ENCODE results near the gene MKRN1. TPM values are rescaled to one million over a fixed set of nuclear protein-coding genes. Genes with fewer than 3 reads are reported as not detected.

The MKRN1 gene
- total and polyA plus RNA-seq, 4 donors = 46.9 to 104 (median 62.0) TPM

DNA sequence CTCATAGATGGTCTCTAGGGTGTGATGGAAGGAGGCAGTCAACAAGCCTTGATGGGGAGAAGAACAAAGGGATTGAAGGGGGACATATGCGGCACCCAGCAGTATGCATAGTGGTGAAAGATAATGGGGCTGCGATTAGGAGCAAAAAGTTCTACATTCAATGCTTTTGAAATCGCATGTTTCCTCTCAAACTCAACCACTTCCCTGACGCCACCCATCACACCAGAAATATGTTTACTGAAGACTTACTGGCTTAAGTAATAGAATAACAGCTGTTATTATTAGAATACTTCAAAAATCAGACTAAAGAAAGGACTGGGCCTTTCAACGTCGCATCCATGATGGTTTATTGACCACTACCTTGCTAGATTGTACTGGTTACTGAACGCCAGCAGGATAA, 31.5 kb downstream of the MKRN1 start:
- peaks cover 0 to 5% (median 0%) of the 10 kb centered on the region in 5 donors for H3K4me1 ChIP-seq (ENCODE audit: control insufficient read depth in 5 of 5, insufficient read depth in 5 of 5, low read length in 5 of 5)
- no peaks in the 10 kb centered on the region for H3K36me3 ChIP-seq (ENCODE audit: control insufficient read depth in 4 of 4, insufficient read depth in 4 of 4, low read length in 4 of 4)
- H3K27me3 ChIP-seq (ENCODE audit: control insufficient read depth in 3 of 3, insufficient read depth in 3 of 3, low read length in 2 of 3) = no peaks in the 10 kb centered on the region
- no peak overlapping the region for H3K9ac ChIP-seq (ENCODE audit: insufficient read depth in 1 of 2, low read length in 2 of 2)
- no peak overlapping the region for H3K27ac ChIP-seq (ENCODE audit: low read depth in 1 of 2, low read length in 1 of 2)
- ATAC-seq (ENCODE audit: insufficient read depth, low FRiP score) (no peak), DNase-seq (no peak)
- H3K4me3 ChIP-seq = no peak overlapping the region
- TF ChIP-seq, protein P1, sequence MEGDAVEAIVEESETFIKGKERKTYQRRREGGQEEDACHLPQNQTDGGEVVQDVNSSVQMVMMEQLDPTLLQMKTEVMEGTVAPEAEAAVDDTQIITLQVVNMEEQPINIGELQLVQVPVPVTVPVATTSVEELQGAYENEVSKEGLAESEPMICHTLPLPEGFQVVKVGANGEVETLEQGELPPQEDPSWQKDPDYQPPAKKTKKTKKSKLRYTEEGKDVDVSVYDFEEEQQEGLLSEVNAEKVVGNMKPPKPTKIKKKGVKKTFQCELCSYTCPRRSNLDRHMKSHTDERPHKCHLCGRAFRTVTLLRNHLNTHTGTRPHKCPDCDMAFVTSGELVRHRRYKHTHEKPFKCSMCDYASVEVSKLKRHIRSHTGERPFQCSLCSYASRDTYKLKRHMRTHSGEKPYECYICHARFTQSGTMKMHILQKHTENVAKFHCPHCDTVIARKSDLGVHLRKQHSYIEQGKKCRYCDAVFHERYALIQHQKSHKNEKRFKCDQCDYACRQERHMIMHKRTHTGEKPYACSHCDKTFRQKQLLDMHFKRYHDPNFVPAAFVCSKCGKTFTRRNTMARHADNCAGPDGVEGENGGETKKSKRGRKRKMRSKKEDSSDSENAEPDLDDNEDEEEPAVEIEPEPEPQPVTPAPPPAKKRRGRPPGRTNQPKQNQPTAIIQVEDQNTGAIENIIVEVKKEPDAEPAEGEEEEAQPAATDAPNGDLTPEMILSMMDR (IDR thresholded peaks at IDR 0.05; ENCODE audit: control extremely low read depth, extremely low read depth) = no peak
- 68 to 87% methylated on average over 7 of the region's 7 CpGs for WGBS, 2 donors
- H3K9me3 ChIP-seq (ENCODE audit: control insufficient read depth in 4 of 4, insufficient read depth in 3 of 4, low read length in 3 of 4) = no peaks in the 10 kb centered on the region

DNA sequence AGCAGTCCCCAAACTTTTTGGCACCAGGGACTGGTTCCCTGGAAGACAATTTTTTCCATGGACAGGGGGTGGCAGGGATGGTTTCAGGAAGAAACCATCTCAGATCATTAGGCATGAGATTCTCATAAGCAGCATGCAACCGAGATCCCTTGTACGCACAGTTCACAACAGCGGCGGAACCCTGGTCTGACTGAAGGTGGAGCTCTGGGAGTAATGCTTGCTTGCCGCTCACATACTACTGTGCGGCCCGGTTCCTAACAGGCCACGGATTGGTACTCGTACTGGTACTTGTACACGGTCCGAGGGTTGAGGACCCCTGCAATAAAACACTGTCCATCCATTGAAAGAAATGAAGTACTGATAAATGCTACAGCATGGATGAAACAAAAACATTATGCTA, 32.8 kb downstream of the MKRN1 start:
- H3K4me3 ChIP-seq = no peak overlapping the region
- H3K4me1 ChIP-seq (ENCODE audit: control insufficient read depth in 5 of 5, insufficient read depth in 5 of 5, low read length in 5 of 5) = peaks cover 0 to 5% (median 0%) of the 10 kb centered on the region in 5 donors
- H3K9me3 ChIP-seq (ENCODE audit: control insufficient read depth in 4 of 4, insufficient read depth in 3 of 4, low read length in 3 of 4) = no peaks in the 10 kb centered on the region
- no peak overlapping the region for H3K27ac ChIP-seq (ENCODE audit: low read depth in 1 of 2, low read length in 1 of 2)
- no peaks in the 10 kb centered on the region for H3K36me3 ChIP-seq (ENCODE audit: control insufficient read depth in 4 of 4, insufficient read depth in 4 of 4, low read length in 4 of 4)
- no peak for ATAC-seq (ENCODE audit: insufficient read depth, low FRiP score)
- TF ChIP-seq, protein P1 (IDR thresholded peaks at IDR 0.05; ENCODE audit: control extremely low read depth, extremely low read depth) = no peak
- 89 to 97% methylated on average over 11 of the region's 11 CpGs for WGBS, 2 donors
- no peaks in the 10 kb centered on the region for H3K27me3 ChIP-seq (ENCODE audit: control insufficient read depth in 3 of 3, insufficient read depth in 3 of 3, low read length in 2 of 3)
- no peak overlapping the region for H3K9ac ChIP-seq (ENCODE audit: insufficient read depth in 1 of 2, low read length in 2 of 2)
- DNase-seq = no peak

DNA sequence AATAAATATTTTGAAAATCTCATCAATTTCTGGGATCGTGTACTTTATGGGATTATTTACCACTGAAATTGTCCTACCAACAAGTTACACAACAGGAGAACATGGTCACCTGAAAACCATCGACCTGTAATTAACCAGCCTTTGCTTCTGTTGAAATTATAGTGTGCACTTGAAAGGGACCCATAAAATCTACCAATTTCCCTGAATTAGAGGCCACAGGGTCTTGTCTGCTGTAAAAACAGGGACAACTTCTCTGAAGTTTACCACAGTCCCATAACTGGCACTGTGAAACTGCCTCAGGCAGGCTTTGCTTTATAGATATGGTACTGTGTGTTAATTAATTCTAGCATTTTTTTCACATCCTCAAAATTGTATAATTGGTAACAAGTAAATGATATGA, 37.8 kb downstream of the MKRN1 start:
- DNase-seq = no peak
- no peaks in the 10 kb centered on the region for H3K4me1 ChIP-seq (ENCODE audit: control insufficient read depth in 5 of 5, insufficient read depth in 5 of 5, low read length in 5 of 5)
- no peak for ATAC-seq (ENCODE audit: insufficient read depth, low FRiP score)
- H3K4me3 ChIP-seq = no peak overlapping the region
- H3K27me3 ChIP-seq (ENCODE audit: control insufficient read depth in 3 of 3, insufficient read depth in 3 of 3, low read length in 2 of 3) = no peaks in the 10 kb centered on the region
- H3K36me3 ChIP-seq (ENCODE audit: control insufficient read depth in 4 of 4, insufficient read depth in 4 of 4, low read length in 4 of 4) = no peaks in the 10 kb centered on the region
- 88 to 95% methylated on average over 2 of the region's 2 CpGs for WGBS, 2 donors
- H3K27ac ChIP-seq (ENCODE audit: low read depth in 1 of 2, low read length in 1 of 2) = no peak overlapping the region
- TF ChIP-seq, protein P1 (IDR thresholded peaks at IDR 0.05; ENCODE audit: control extremely low read depth, extremely low read depth) = no peak
- H3K9me3 ChIP-seq (ENCODE audit: control insufficient read depth in 4 of 4, insufficient read depth in 3 of 4, low read length in 3 of 4) = no peaks in the 10 kb centered on the region
- H3K9ac ChIP-seq (ENCODE audit: insufficient read depth in 1 of 2, low read length in 2 of 2) = no peak overlapping the region

DNA sequence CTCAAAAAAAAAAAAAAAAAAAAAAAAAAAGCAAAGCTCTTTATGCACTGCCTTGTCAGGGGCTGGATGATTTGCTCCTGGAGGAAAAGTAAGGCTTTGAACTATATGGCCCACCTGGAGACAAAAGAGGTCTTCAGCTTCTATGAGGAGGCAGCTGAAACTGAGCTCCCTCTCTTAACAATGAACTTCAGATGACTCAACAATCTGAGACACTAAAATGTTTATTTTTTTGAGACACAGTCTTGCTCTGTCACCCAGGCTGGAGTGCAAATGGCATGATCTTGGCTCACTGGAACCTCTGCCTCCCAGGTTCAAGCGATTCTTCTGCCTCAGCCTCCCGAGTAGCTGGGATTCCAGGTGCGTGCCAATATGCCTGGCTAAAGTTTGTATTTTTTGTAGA, 38.7 kb downstream of the MKRN1 start:
- no peak overlapping the region for H3K4me3 ChIP-seq
- peaks cover 0 to 3% (median 0%) of the 10 kb centered on the region in 3 donors for H3K27me3 ChIP-seq (ENCODE audit: control insufficient read depth in 3 of 3, insufficient read depth in 3 of 3, low read length in 2 of 3)
- H3K27ac ChIP-seq (ENCODE audit: low read depth in 1 of 2, low read length in 1 of 2) = no peak overlapping the region
- peaks cover 0 to 3% (median 0%) of the 10 kb centered on the region in 5 donors for H3K4me1 ChIP-seq (ENCODE audit: control insufficient read depth in 5 of 5, insufficient read depth in 5 of 5, low read length in 5 of 5)
- no peak for ATAC-seq (ENCODE audit: insufficient read depth, low FRiP score)
- WGBS, 2 donors = 92 to 93% methylated on average over 3 of the region's 3 CpGs
- TF ChIP-seq, protein P1 (IDR thresholded peaks at IDR 0.05; ENCODE audit: control extremely low read depth, extremely low read depth) = no peak
- H3K9ac ChIP-seq (ENCODE audit: insufficient read depth in 1 of 2, low read length in 2 of 2) = no peak overlapping the region
- DNase-seq = no peak
- H3K36me3 ChIP-seq (ENCODE audit: control insufficient read depth in 4 of 4, insufficient read depth in 4 of 4, low read length in 4 of 4) = no peaks in the 10 kb centered on the region
- H3K9me3 ChIP-seq (ENCODE audit: control insufficient read depth in 4 of 4, insufficient read depth in 3 of 4, low read length in 3 of 4) = no peaks in the 10 kb centered on the region

All from lung (tissue), 12 donors.